NCI-H187 treated with DMSO at 0.1 percent for 48 hours (cell line): ENCODE results near the gene LHX4.

ENCODE experiments used
- DNase-seq: peaks from one replicate; lab custom pipeline; 2025; lab: John Stamatoyannopoulos, UW

The LHX4 gene

GRCh38 chr1:180229483-180230415, at the start of gene LHX4:
Gene LHX4, plus strand, starts transcription at chr1:180230264. Its CDS starts 266 bp downstream, at chr1:180230530.
- DNase-seq = no peak

DNA sequence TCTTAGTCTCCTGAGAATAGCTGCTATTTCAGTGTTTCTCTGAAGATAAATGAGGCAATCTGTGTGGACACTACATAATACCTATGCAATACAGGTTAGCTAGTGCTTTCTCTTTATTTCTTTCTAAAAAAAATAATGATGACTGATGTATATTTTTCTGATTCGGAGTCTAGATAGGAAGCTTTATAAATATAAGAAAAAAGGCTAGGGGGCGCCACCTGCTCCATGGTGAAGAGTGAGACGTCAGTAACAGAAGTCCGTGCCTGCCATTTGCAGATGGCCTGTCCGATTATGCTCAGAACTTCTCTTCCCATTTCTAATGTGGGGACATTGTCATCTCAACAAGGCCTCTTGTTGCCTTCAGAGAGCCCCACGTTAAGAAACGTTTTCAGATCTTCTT, 49.0 kb upstream of the LHX4 start:
- no peak for DNase-seq

GRCh38 chr1:180181996-180182642, 47.9 kb upstream of the LHX4 start:
- DNase-seq = no peak

DNA sequence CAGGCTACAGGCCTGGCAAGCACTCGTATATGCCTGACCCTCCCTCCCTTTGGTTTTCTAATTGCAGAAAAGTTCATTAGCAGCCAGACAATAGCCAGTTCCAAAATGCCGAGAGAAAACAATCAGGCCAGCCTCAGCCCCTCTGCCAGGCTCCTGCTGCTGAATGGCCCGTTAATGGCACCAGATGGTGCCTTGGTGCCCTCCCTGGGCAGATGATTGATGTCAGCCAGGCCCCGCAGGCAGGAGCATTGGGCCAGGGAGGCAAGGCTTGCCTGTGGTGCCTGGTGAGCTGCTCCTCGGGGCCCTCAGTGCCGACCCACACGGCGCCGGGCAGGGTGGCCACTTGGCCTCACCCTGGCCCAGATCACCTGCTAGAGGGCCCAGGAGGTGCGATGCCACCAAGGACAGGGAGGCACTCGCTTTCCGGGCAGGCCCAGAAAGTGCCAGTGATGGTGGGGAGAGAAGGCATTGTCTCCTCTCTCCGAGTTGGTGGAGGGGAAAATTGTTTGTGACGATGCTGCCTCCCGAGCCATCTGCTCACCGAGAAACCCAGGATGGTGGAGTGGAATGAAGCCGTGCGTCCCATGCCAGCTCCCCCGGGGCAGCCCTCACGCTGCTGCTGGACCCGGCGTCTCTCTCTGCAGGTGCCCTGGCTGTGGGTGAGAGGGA, 47.3 kb upstream of the LHX4 start:
- no peak for DNase-seq

GRCh38 chr1:180183426-180183825, 46.6 kb upstream of the LHX4 start:
- no peak for DNase-seq

- no peak for DNase-seq
Observed at GRCh38 chr1:180184041-180184440, 46.0 kb upstream of the LHX4 start.

DNA sequence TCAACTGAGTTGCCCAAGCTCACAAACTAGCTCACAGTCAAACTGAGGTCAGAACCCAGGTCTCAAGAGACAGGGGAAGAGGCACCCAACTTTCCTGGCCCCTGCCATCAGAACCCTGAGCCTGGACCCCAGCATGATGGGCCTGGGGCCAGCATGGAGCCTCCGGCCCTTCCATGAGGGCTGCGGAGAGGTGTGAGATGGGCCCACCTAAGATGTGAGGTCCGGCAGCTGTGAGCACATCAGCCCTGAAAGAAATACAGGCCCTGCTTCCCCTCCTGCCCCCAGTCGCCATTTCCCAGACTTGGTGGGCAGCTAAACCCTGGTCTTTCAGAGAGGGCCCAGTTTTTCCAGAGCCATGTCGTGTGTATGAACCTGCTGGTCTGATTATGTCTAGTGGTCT, 44.8 kb upstream of the LHX4 start:
- DNase-seq = no peak

DNA sequence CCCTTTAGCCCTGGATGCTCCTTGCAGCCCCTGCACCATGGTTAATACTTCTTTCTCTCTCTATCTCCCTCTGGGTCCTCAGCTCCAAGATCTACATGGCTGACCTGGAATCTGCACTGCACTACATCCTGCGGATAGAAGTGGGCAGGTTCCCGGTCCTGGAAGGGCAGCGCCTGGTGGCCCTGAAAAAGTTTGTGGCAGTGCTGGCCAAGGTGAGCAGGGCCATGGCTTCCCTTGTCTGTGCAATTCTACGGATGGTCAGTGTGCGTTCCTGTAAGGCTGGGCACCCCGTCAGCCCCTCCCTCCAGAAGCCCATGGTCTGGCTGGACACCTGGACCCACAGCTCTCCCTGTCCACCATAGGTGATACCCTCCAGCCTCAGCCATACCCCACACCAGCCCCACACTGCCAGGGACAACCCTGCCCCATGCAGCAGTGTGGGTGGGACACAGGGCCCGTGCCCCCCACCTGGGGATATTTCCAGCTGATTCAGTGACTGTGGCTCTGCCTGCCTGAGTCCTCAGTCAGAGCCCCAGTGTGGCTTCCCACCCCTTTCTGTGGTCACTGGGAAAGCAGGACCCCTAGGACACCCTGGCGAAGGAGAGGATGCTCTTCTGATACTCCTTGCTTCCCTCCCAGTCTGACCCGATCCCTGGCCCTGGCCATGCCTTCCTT, 44.0 kb upstream of the LHX4 start:
- DNase-seq = no peak

- DNase-seq = no peak
Observed at GRCh38 chr1:180186831-180187230, 43.2 kb upstream of the LHX4 start.

- DNase-seq = no peak
Observed at GRCh38 chr1:180187626-180188025, 42.4 kb upstream of the LHX4 start.

GRCh38 chr1:180188091-180188506, 42.0 kb upstream of the LHX4 start:
- peak; percentile 66 for DNase-seq

- no peak for DNase-seq
Observed at GRCh38 chr1:180188684-180189175, 41.3 kb upstream of the LHX4 start.

- DNase-seq = no peak
Observed at GRCh38 chr1:180190091-180190490, 40.0 kb upstream of the LHX4 start.

GRCh38 chr1:180192172-180192571, 37.9 kb upstream of the LHX4 start:
- no peak for DNase-seq

DNA sequence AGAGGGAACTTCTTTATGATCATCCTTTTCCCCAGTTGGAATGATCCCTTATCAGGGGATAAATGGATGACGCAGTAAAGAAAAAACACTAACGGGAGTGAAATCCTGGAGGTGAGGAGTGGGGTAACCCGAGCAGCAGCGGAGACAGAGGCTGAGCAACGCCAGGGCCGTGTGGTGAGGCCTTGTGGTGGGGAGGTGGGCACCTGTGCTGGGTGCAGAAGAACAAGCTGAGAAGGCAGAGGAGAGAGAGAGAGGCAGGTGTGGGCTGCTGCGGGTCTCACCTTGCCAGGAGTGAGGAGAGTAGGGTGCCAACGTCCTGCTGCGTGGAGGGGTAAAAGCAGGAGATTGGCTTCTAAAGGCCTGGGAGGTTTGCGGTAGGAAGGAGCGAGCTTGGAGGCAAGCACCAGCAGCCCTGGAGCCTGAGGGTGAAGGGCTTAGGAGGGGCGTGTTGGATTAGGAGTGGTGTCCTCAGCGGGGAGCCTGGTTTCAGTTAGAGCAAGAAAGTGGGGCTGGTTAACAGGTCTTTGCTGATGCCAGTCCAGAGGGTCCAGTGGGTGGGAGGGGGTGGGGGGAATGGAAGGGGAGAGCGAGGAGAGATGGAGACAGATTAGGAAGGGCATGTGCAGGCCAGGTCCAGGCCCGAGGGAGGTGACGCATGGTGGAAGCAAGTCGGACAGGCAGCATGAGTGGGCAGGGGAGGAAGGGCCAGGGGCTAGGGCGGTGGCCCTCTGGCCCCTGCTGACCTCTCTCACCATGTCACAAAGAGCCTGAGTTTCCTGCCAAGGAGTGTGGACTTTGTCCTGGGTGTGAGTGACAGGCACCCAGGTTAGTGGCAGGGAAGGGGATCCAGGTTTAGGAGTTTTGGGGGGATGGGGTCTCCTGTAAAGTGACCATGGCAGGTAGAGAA, 36.7 kb upstream of the LHX4 start:
- no peak for DNase-seq

DNA sequence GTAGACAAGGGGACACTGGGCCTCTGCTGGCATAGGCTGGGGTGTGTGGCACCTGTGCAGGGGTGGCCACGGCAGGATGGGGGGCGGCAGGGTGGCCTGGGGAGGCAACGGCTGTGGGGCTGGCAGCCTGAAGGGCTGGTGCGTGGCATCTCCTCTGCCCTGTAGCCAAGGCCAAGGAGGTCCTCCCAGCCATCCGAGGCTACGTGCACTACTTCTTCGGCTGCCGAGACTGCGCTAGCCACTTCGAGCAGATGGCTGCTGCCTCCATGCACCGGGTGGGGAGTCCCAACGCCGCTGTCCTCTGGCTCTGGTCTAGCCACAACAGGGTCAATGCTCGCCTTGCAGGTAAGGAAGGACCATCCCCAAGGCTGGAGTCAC, 36.0 kb upstream of the LHX4 start:
- no peak for DNase-seq

DNA sequence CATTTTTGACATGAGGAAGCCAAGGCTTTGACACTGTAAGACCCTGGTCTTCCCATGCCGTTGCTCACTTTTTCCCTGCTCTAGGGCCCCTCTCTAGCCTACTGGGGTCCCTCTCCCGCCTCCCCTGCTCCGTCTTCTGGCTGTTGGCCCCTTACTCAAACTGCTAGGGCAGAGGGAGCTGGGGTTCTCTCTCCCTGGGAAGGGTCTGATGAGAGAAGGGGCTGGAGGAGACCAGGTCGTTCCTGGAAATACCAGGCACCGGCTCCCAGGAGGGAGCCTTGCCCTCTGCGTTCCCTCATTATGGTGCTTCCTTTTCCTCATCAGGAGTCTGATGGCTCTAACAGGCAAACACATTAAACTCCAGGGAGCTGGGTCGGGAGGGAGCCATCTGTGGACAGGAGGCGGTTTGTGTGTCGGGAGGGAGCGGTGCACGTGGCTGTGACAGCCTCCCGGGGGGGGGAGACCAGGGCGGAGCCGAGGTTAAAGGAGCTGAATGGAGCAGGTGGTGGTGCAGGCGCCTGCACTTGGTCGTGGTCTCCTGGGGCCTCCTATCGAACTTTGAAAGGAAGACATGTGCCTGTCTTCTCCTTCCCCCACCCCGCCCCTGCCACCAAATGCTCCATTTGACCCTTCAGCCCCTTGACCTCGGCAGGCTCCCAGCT, 35.4 kb upstream of the LHX4 start:
- no peak for DNase-seq

DNA sequence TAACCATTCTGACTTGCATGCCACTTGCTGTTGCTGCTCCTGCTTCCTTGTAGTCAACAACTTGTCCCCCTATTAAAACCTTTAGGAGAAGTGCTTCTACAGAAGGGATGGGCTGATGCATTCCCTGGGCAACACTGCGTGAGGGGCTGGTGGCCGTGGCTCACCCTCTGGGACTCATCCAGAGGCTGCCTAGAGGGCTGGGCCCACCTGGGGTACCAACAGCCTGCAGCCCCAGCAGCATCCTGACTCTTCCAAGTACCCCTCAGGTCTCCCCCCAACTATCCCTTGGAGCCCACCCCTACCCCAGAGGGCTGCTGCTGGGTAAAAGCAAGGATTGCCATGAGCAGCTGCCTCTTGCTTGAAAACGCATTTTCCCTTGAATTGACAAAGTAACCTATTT, 34.7 kb upstream of the LHX4 start:
- DNase-seq = no peak

DNA sequence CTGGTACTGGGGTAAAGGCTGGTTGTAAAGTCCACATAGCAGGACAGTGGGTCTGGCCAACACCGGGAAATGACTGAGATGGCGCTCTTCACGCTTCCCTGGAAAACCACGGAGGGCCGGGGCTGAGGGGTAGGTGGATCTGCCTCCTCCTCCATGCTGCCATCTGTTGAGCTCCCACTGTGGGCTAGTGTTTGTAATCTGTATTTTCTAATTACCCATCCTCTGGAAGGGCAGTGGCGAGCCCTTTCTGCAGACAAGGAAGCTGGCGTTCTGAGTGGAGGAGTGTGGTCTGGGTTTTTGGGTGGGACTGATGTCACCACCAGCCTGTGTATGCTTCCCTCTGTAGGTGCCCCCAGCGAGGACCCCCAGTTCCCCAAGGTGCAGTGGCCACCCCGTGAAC, 34.1 kb upstream of the LHX4 start:
- DNase-seq = no peak

- DNase-seq = no peak
Observed at GRCh38 chr1:180196436-180197003, 33.5 kb upstream of the LHX4 start.
